Neural cell (in vitro differentiated cells): ENCODE measurements around the gene UNC93B1.

ENCODE experiments used
- CTCF ChIP-seq: fragments of 450-650 bp; IDR thresholded peaks from 2 replicates; pipeline ENCODE4 v1.5.1; 2014; ENCODE audit warnings: antibody characterized with exemption, mild to moderate bottlenecking, moderate library complexity; ENCODE audit not compliant: poor library complexity, severe bottlenecking
- EP300 ChIP-seq: fragments of 450-650 bp; conservative IDR thresholded peaks from 2 replicates; pipeline ENCODE4 v1.6.1; 2014; ENCODE audit warnings: antibody characterized with exemption, mild to moderate bottlenecking, moderate library complexity; ENCODE audit not compliant: poor library complexity, severe bottlenecking
- EZH2 ChIP-seq: fragments of 200-600, 300-800 bp; shearing (Covaris generic), sonication (generic); IDR thresholded peaks from 2 replicates; pipeline ENCODE4 v1.6.1; 2014; ENCODE audit warnings: antibody characterized with exemption, low read length, borderline replicate concordance, mild to moderate bottlenecking; ENCODE audit not compliant: insufficient read depth, poor library complexity, severe bottlenecking
- MXI1 ChIP-seq: fragments of 450-650 bp; conservative IDR thresholded peaks from 2 replicates; pipeline ENCODE4 v1.6.1; 2014; ENCODE audit warnings: antibody characterized with exemption, mild to moderate bottlenecking; ENCODE audit not compliant: poor library complexity, severe bottlenecking
- POLR2AphosphoS5 ChIP-seq: IDR thresholded peaks from 2 replicates; pipeline ENCODE4 v1.6.1; 2012
- RAD21 ChIP-seq: fragments of 450-650 bp; conservative IDR thresholded peaks from 2 replicates; pipeline ENCODE4 v1.6.1; 2014; ENCODE audit warnings: antibody characterized with exemption, mild to moderate bottlenecking, moderate library complexity
- REST ChIP-seq: IDR thresholded peaks from 2 replicates; pipeline ENCODE4 v1.6.1; 2012; ENCODE audit warnings: borderline replicate concordance
- SMC3 ChIP-seq: fragments of 450-650 bp; conservative IDR thresholded peaks from 2 replicates; pipeline ENCODE4 v1.6.1; 2014; ENCODE audit warnings: antibody characterized with exemption, mild to moderate bottlenecking, moderate library complexity; ENCODE audit not compliant: poor library complexity
- TAF1 ChIP-seq: IDR thresholded peaks from 2 replicates; pipeline ENCODE4 v1.6.1; 2012; ENCODE audit warnings: low read depth

DNA sequence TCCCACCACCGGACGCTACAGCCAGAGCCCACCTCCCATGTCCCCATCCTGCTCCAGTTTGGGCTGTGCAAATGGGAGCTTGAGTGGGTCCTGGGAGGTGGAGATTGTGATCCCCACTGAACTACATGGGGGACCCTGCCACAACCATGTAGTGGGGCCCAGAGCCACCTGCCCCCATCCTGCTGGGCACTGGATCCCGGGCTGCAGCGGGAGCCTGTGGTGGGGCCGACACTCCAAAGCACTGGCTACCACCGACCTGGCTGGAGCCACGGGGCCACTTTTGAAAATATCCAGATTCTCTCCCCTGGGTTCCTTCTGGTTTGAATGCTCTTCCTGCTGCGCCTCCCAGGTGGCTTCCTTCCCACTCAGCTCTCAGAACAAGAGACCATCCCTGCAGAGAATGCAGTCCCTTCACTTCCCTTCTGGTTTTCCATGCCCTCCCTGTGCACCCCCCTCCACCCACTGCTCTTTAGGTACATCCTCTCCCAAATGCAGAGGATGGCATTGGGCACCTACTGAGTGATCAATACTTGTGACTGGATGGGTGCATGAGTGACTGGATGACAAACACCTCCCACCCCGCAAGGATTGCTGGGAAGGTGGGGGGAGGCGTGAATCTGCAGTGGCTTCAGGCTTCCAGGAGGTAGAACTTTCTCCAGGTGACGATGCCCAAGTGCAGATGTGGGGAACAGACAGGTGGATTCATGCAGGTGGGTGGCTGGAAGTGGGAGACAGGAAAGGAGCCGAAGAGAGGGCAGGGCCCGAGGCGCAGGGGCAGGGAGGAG is 846 bp upstream of the UNC93B1 start:
- TF ChIP-seq CTCF: no peak
- TF ChIP-seq MXI1: no peak
- TF ChIP-seq EZH2: no peak
- TF ChIP-seq POLR2AphosphoS5: no peak
- TF ChIP-seq EP300: no peak
- TF ChIP-seq SMC3: no peak
- no peak for TF ChIP-seq REST
- no peak for TF ChIP-seq RAD21
- no peak for TF ChIP-seq TAF1
